ENCODE data around the gene AGAP1.

DNA sequence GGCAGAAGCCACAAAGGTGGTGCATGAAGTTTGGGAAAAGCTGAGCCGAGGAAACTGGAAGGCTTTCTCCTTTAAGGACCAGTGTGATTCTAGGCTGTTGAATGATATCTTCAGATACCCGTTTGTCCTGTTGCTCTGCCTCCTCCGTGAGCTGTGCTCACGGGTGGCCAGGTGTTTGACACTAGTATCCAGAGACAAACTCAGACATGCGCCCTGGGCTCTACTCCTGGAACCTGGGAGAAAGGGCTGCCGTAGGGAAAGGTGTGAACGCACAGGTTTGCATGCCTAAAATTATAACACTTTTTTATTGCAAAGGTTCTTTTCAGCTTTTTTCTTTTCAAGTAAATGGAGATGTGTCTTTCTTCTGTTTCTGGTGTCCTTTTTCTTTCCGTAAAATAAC, 81.6 kb downstream of the AGAP1 start:
- TF ChIP-seq, protein P1, sequence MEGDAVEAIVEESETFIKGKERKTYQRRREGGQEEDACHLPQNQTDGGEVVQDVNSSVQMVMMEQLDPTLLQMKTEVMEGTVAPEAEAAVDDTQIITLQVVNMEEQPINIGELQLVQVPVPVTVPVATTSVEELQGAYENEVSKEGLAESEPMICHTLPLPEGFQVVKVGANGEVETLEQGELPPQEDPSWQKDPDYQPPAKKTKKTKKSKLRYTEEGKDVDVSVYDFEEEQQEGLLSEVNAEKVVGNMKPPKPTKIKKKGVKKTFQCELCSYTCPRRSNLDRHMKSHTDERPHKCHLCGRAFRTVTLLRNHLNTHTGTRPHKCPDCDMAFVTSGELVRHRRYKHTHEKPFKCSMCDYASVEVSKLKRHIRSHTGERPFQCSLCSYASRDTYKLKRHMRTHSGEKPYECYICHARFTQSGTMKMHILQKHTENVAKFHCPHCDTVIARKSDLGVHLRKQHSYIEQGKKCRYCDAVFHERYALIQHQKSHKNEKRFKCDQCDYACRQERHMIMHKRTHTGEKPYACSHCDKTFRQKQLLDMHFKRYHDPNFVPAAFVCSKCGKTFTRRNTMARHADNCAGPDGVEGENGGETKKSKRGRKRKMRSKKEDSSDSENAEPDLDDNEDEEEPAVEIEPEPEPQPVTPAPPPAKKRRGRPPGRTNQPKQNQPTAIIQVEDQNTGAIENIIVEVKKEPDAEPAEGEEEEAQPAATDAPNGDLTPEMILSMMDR (IDR thresholded peaks at IDR 0.05) = no peak
- TF ChIP-seq POLR2AphosphoS5 (IDR thresholded peaks at IDR 0.05) (no peak), POLR2A (IDR thresholded peaks at IDR 0.05) (no peak)
